Measurements from ENCODE around the gene RTP3.

DNA sequence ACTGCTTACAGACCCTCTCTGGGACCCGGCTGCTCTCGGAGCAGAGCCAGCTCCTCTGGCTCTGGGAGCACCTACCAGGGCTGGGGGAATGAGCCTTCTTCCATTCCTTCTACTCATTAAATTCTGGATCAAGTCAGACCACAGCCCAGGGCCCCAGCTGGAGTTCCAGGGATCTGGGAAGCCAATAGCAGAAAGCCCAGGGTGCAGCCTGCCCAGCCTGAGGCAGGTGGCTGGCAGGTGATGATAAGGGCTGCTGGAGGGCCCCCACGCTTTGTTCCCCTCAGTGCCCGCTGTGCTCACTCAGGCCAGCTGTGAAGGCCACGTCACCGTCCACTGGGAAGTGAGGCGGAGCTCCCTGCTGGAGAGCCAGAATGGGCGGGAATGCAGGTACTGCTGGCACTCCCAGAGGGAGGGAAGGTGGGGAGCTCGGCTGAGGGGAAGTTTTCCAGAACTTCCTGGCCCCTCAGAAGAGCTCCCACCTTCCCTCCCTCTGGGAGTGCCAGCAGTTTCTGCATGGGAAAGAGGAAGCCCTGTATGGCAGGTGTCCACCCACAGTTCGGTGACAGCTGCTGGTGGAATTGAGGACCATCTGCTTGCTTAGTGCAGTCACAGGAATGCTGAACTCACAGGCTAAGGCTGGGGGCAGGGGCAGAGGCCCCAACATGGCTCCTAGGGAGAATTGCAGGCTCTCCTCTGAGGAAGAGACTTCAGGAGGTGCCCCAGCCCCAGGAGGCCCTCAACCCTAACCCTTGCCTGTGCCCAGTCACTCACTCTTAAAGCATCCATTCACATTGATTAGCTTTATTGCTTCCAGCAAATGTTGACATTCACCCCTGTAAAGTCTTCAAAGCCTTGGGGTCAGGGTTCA lies 12.6 kb upstream of the RTP3 start:
- TF ChIP-seq EZH2 (IDR thresholded peaks at IDR 0.05; ENCODE audit: insufficient read depth, poor library complexity, severe bottlenecking) (no peak), EZH2phosphoT487 (IDR thresholded peaks at IDR 0.05; ENCODE audit: insufficient read depth, low read depth) (no peak)

Data from GM23248 (cell line).